ENCODE measurements around the gene PNPLA6. TPM values are rescaled to one million over a fixed set of nuclear protein-coding genes. Genes with fewer than 3 reads are reported as not detected.

PNPLA6 gene
- total and polyA plus RNA-seq, 2 experiments from 2014 or later, result 66.6 to 135 TPM

GRCh38 chr19:7535998-7536695 lies 630 bp downstream of the PNPLA6 start:
- Mint-ChIP-seq H3K4me1 (no peaks in the 10 kb centered on the region; the same call in 2 of the 3 replicates), H3K36me3 (ENCODE audit: low read depth) (peaks cover 5% of the 10 kb centered on the region; the same call in 2 of the 3 replicates), H3K4me3 (peak overlapping the region; percentile 89), H3K27ac (no peak overlapping the region), H3K27me3 (ENCODE audit: insufficient read depth, low read depth, poor library complexity) (peaks cover 12% of the 10 kb centered on the region), H3K9me3 (no peaks in the 10 kb centered on the region; the same call in 2 of the 3 replicates)
- ATAC-seq (no peak), DNase-seq (ENCODE audit: low spot score) (peak; percentile 69)
- peak overlapping the region; percentile 30; the same call in 1 of the 2 replicates for H3K27ac ChIP-seq (ENCODE audit: low read depth)
- no peaks in the 10 kb centered on the region for H3K79me2 ChIP-seq (replicated peaks; ENCODE audit: insufficient read depth)
- H3K4me1 ChIP-seq (ENCODE audit: insufficient read depth), result no peaks in the 10 kb centered on the region
- H4K20me1 ChIP-seq (replicated peaks; ENCODE audit: insufficient read depth), result no peaks in the 10 kb centered on the region
- H3F3A ChIP-seq (replicated peaks; ENCODE audit: low read depth), result peaks cover 5% of the 10 kb centered on the region; the same call in 1 of the 2 replicates
- no peaks in the 10 kb centered on the region for H3K27me3 ChIP-seq (ENCODE audit: insufficient read depth)
- no peak for TF ChIP-seq EZH2phosphoT487 (IDR thresholded peaks at IDR 0.05; ENCODE audit: unreplicated experiment)
- no peak for TF ChIP-seq ZNF331 (CRISPR knock-in tag; IDR thresholded peaks at IDR 0.05; ENCODE audit: low read depth)
- TF ChIP-seq EZH2 (IDR thresholded peaks at IDR 0.05; ENCODE audit: low read depth, unreplicated experiment), result no peak
- TF ChIP-seq CREB1 (CRISPR knock-in tag; IDR thresholded peaks at IDR 0.05; ENCODE audit: low read depth), result no peak
- TF ChIP-seq CTCF (conservative IDR thresholded peaks at IDR 0.05; ENCODE audit: low read depth in 2 of 2), result no peak
- no peak for TF ChIP-seq ZNF462 (CRISPR knock-in tag; IDR thresholded peaks at IDR 0.05)
- no peak for TF ChIP-seq ZNF114 (CRISPR knock-in tag; IDR thresholded peaks at IDR 0.05)
- TF ChIP-seq NANOG (IDR thresholded peaks at IDR 0.05; ENCODE audit: borderline replicate concordance), result no peak
- TF ChIP-seq POLR2AphosphoS5 (IDR thresholded peaks at IDR 0.05; ENCODE audit: low read depth), result no peak
- TF ChIP-seq REST (IDR thresholded peaks at IDR 0.05; ENCODE audit: unreplicated experiment), result no peak
- no peak for TF ChIP-seq JUNB (IDR thresholded peaks at IDR 0.05; ENCODE audit: unreplicated experiment)
- TF ChIP-seq STAT1 (IDR thresholded peaks at IDR 0.05; ENCODE audit: unreplicated experiment), result no peak
- no peak for TF ChIP-seq ETS1 (IDR thresholded peaks at IDR 0.05)
- no peaks in the 10 kb centered on the region; the same call in 1 of the 2 replicates for H3K36me3 ChIP-seq (ENCODE audit: insufficient read depth)
- peak overlapping the region; percentile 95 for H3K4me2 ChIP-seq
- no peaks in the 10 kb centered on the region for H3K9me2 ChIP-seq (ENCODE audit: insufficient read depth)
- peak overlapping the region; percentile 96 for H3K4me3 ChIP-seq
- peak overlapping the region; percentile 91 for H2AFZ ChIP-seq
